Panc1 (cell line): ENCODE results near the gene OTC. TPM values are rescaled to one million over a fixed set of nuclear protein-coding genes. Genes with fewer than 3 reads are reported as not detected.

ENCODE experiments used
- ATAC-seq: fragments of 200-7000 bp; cut with Tn5 transposase; 2 replicates; pipeline ENCODE4 v1.9.1; 2020; ENCODE audit warnings: mild to moderate bottlenecking, moderate library complexity
- BruUV-seq: library from RNA; stranded (reverse); fragments of 400-500 nt; replicated peaks from 2 replicates; lab custom pipeline; 2021; lab: Mats Ljungman, UMichigan
- CTCF ChIA-PET: fragments of 300-600 bp; sonication (Branson Sonifier 250); formaldehyde crosslinking; loops from one replicate; lab custom pipeline; 2022; ENCODE audit warnings: antibody characterized with exemption; lab: Charles Lee
- POLR2A ChIA-PET: fragments of 300-600 bp; sonication (Branson Sonifier 250); formaldehyde crosslinking; loops from one replicate; lab custom pipeline; 2022; ENCODE audit warnings: antibody characterized with exemption; lab: Charles Lee
- DNase-seq: peaks from one replicate; pipeline ENCODE4 v3.0.0-alpha.2; 2010; ENCODE audit warnings: low read depth, low spot score
- H3K27ac ChIP-seq: 2 replicates; pipeline ENCODE4 v1.5.1; 2011; ENCODE audit warnings: mild to moderate bottlenecking, low read length, inconsistent platforms
- H3K27me3 ChIP-seq: fragments of 200-500 bp; sonication (Bioruptor generic); 2 replicates; pipeline ENCODE4 v1.6.0; 2014; ENCODE audit warnings: low read length, inconsistent platforms; ENCODE audit not compliant: control insufficient read depth, insufficient read depth
- H3K36me3 ChIP-seq: fragments of 200-500 bp; sonication (Bioruptor generic); 2 replicates; pipeline ENCODE4 v1.5.1; 2014; ENCODE audit warnings: inconsistent platforms, mild to moderate bottlenecking, low read length, moderate library complexity; ENCODE audit not compliant: control insufficient read depth, insufficient read depth
- H3K4me1 ChIP-seq: 2 replicates; pipeline ENCODE4 v1.5.1; 2011; ENCODE audit warnings: inconsistent platforms, mild to moderate bottlenecking, low read length, moderate library complexity; ENCODE audit not compliant: control insufficient read depth, insufficient read depth
- H3K4me3 ChIP-seq, 2 experiments: 2 replicates each; pipeline ENCODE4 v1.5.1; 2011 to 2012; ENCODE audit warnings: low read depth in 2 of 2, low read length in 2 of 2, mild to moderate bottlenecking in 2 of 2, inconsistent platforms in 1 of 2, moderate library complexity in 1 of 2
- H3K9me3 ChIP-seq: fragments of 200-500 bp; sonication (Bioruptor generic); 2 replicates; pipeline ENCODE4 v1.5.1; 2014; ENCODE audit warnings: low read depth, mild to moderate bottlenecking, inconsistent platforms, low read length, moderate library complexity; ENCODE audit not compliant: control insufficient read depth, insufficient read depth
- POLR2AphosphoS5 ChIP-seq: IDR thresholded peaks from 2 replicates; pipeline ENCODE4 v1.6.1; 2012; ENCODE audit warnings: mild to moderate bottlenecking, low read depth, low read length, moderate library complexity
- TCF7L2 ChIP-seq: IDR thresholded peaks from 2 replicates; pipeline ENCODE4 v1.6.1; 2011; ENCODE audit warnings: mild to moderate bottlenecking, low read depth, low read length, inconsistent platforms
- in situ Hi-C: cut with HindIII; loops from 2 replicates; pipeline ENCODE4 v1.10.0; 2016; ENCODE audit warnings: low sequenced_read_pairs, low pct_unique_long_range_greater_than_20kb
- intact Hi-C: fragments of 100-400 bp; cut with micrococcal nuclease; formaldehyde crosslinking; loops from one replicate; pipeline ENCODE4 v1.10.0; 2022; ENCODE audit not compliant: unreplicated experiment
- total RNA-seq: library from RNA; stranded (reverse); gene quantifications from one replicate; pipeline ENCODE4 v1.2.1, GENCODE V29; 2021; ENCODE audit not compliant: unreplicated experiment
- TF ChIP-seq, protein P1 (sequence below), 2 experiments: IDR thresholded peaks; 2 replicates each; pipeline ENCODE4 v1.6.1; 2011 to 2012; ENCODE audit warnings: low read depth in 2 of 2, control low read depth in 1 of 2, low read length in 1 of 2, mild to moderate bottlenecking in 1 of 2, moderate library complexity in 1 of 2; ENCODE audit not compliant: insufficient read depth in 1 of 2
- TF ChIP-seq, protein P2 (sequence below): fragments of 450-650 bp; IDR thresholded peaks from 2 replicates; pipeline ENCODE4 v1.5.1; 2017; ENCODE audit warnings: mild to moderate bottlenecking

OTC gene
- total RNA-seq, 1 experiment from 2014 or later: not detected

DNA sequence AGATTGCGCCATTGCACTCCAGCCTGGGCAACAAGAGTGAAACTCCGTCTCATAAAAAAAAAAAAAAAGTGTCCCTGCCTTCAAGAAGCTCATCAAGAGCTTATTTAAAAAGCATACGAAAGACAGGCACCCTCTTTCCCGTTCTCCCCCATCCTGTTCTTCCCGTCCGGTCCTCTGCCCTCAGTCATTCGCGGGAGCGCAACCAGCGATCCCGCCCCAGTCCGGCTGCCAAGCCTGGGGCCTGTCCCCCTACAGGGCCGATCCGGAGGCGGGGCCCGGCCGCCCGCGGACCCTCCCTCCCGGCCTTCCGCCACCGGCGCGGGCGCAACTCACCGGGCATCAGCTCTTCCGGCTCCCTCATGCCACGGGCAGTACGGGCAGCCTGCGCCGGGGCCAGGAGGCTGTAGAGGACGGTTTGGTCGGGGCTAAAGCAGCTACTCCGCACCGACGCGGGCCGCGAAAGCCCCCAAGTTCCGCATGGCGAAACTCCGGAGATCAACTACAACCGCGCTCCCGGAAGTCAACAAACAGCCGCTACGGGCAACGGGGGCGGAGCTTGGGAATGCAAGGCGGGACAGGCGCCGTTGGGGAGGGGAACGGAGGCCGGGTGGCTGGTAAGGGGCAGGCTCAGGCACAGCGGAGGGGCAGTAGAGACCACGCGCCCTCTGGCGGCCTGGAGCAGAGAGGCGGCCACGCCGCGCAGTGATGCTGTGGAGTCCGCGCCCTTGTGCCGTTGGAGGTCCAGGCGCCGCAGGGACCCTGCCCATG, 25.2 kb upstream of the OTC start, which contains the start of gene RPGR:
RPGR (minus strand) TSS at position 503 of the 768 bp plus-strand sequence; CDS start at position 361, 142 bp downstream.
- Histone ChIP-seq H3K4me3 (peak within 1 kb of the TSS; percentile 53 to 60), H3K36me3 (no peaks in the 10 kb centered on the region), H3K9me3 (no peaks in the 10 kb centered on the region), H3K4me1 (no peaks in the 10 kb centered on the region), H3K27ac (peak within 1 kb of the TSS; percentile 63), H3K27me3 (no peaks in the 10 kb centered on the region)
- ChIA-PET CTCF (no interaction called here), POLR2A (interaction anchor here (0.7 kb wide), 1 partner anchor 705 kb away, joined by 6 read pairs; no protein-coding TSS in a partner anchor)
- peak; percentile 99 for ATAC-seq
- intact Hi-C loops (no loop called here), in situ Hi-C loops (no loop called here)
- DNase-seq: peak; percentile 62
- BruUV-seq: no TSS peak
- TF ChIP-seq TCF7L2: no peak
- TF ChIP-seq, protein P1, sequence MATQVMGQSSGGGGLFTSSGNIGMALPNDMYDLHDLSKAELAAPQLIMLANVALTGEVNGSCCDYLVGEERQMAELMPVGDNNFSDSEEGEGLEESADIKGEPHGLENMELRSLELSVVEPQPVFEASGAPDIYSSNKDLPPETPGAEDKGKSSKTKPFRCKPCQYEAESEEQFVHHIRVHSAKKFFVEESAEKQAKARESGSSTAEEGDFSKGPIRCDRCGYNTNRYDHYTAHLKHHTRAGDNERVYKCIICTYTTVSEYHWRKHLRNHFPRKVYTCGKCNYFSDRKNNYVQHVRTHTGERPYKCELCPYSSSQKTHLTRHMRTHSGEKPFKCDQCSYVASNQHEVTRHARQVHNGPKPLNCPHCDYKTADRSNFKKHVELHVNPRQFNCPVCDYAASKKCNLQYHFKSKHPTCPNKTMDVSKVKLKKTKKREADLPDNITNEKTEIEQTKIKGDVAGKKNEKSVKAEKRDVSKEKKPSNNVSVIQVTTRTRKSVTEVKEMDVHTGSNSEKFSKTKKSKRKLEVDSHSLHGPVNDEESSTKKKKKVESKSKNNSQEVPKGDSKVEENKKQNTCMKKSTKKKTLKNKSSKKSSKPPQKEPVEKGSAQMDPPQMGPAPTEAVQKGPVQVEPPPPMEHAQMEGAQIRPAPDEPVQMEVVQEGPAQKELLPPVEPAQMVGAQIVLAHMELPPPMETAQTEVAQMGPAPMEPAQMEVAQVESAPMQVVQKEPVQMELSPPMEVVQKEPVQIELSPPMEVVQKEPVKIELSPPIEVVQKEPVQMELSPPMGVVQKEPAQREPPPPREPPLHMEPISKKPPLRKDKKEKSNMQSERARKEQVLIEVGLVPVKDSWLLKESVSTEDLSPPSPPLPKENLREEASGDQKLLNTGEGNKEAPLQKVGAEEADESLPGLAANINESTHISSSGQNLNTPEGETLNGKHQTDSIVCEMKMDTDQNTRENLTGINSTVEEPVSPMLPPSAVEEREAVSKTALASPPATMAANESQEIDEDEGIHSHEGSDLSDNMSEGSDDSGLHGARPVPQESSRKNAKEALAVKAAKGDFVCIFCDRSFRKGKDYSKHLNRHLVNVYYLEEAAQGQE (IDR thresholded peaks at IDR 0.05; ENCODE audit: insufficient read depth in 1 of 2, low read depth in 2 of 2, low read length in 1 of 2): peak in 1 of 2 experiments; percentile 22; a peak in 1 of 4 replicates
- TF ChIP-seq, protein P2, sequence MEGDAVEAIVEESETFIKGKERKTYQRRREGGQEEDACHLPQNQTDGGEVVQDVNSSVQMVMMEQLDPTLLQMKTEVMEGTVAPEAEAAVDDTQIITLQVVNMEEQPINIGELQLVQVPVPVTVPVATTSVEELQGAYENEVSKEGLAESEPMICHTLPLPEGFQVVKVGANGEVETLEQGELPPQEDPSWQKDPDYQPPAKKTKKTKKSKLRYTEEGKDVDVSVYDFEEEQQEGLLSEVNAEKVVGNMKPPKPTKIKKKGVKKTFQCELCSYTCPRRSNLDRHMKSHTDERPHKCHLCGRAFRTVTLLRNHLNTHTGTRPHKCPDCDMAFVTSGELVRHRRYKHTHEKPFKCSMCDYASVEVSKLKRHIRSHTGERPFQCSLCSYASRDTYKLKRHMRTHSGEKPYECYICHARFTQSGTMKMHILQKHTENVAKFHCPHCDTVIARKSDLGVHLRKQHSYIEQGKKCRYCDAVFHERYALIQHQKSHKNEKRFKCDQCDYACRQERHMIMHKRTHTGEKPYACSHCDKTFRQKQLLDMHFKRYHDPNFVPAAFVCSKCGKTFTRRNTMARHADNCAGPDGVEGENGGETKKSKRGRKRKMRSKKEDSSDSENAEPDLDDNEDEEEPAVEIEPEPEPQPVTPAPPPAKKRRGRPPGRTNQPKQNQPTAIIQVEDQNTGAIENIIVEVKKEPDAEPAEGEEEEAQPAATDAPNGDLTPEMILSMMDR: peak; percentile 85
- no peak for TF ChIP-seq POLR2AphosphoS5

DNA sequence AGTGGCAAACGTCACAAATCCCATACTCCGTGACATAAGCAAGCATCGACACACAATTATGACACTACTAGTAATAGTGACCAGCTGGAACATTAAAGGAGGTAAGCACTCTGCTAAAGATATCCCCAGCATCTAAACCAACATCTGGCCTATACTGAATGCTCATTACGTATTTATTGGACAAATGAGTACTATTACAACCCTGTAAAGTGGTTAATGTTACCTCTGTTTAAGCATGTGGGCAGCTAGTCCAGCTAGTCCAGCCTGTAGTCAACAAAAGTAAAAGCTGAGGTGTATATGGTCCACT, 24.7 kb upstream of the OTC start:
- CTCF ChIA-PET: no interaction called here
- no peak for ATAC-seq
- peak overlapping the region; percentile 26 to 53 for H3K4me3 ChIP-seq
- H3K4me1 ChIP-seq: no peaks in the 10 kb centered on the region
- POLR2A ChIA-PET: no interaction called here
- H3K27me3 ChIP-seq: no peaks in the 10 kb centered on the region
- in situ Hi-C loops (no loop called here), intact Hi-C loops (no loop called here)
- H3K36me3 ChIP-seq: no peaks in the 10 kb centered on the region
- DNase-seq: no peak
- no peaks in the 10 kb centered on the region for H3K9me3 ChIP-seq
- no peak overlapping the region for H3K27ac ChIP-seq
- BruUV-seq: no TSS peak
- TF ChIP-seq, protein P2: peak; percentile 9
- no peak for TF ChIP-seq TCF7L2
